ENCODE measurements around the gene DBNDD2.

DNA sequence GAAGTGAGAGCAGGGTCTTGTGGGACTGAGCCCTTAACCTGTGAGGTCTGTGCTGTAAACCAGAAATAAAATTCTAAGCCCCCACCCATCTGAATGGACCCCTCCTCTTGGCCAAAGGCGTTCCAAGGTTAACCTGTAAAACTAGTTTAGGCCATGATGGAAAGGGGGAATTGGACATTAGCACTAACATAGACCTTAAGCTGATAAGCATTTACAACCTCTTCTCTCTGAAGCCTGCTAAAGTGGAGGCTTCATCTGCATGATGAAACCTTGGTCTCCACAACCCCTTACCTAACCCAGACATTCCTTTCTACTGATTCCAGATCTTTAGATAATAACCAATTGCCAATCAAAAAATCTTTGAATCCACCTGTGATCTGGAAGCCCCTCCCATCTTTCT lies 33.7 kb downstream of the DBNDD2 start:
- TF ChIP-seq, protein P1, sequence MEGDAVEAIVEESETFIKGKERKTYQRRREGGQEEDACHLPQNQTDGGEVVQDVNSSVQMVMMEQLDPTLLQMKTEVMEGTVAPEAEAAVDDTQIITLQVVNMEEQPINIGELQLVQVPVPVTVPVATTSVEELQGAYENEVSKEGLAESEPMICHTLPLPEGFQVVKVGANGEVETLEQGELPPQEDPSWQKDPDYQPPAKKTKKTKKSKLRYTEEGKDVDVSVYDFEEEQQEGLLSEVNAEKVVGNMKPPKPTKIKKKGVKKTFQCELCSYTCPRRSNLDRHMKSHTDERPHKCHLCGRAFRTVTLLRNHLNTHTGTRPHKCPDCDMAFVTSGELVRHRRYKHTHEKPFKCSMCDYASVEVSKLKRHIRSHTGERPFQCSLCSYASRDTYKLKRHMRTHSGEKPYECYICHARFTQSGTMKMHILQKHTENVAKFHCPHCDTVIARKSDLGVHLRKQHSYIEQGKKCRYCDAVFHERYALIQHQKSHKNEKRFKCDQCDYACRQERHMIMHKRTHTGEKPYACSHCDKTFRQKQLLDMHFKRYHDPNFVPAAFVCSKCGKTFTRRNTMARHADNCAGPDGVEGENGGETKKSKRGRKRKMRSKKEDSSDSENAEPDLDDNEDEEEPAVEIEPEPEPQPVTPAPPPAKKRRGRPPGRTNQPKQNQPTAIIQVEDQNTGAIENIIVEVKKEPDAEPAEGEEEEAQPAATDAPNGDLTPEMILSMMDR (IDR thresholded peaks at IDR 0.05; ENCODE audit: low read length), result no peak
- no peak for TF ChIP-seq EZH2 (IDR thresholded peaks at IDR 0.05; ENCODE audit: borderline replicate concordance, low read length)

All from OCI-LY1 (cell line).